DND-41 (cell line): ENCODE data around the gene FGA.

ENCODE experiments used
- ATAC-seq: fragments of 200-7000 bp; cut with Tn5 transposase; 3 replicates; pipeline ENCODE4 v1.9.1; 2021; ENCODE audit warnings: low read depth; ENCODE audit not compliant: insufficient read depth
- DNase-seq: peaks from one replicate; pipeline ENCODE4 v3.0.0-alpha.2; 2020
- H2AFZ ChIP-seq: 2 replicates; pipeline ENCODE4 v1.6.0; 2012; ENCODE audit warnings: low read depth, low read length
- H3K27ac ChIP-seq: 2 replicates; pipeline ENCODE4 v1.5.1; 2012; ENCODE audit warnings: low read length, inconsistent platforms
- H3K27me3 ChIP-seq: fragments of 200-600 bp; sonication (generic); 2 replicates; pipeline ENCODE4 v1.6.0; 2012; ENCODE audit warnings: low read length, mild to moderate bottlenecking, inconsistent platforms; ENCODE audit not compliant: insufficient read depth, poor library complexity
- H3K36me3 ChIP-seq: 2 replicates; pipeline ENCODE4 v1.5.1; 2012; ENCODE audit warnings: low read length, inconsistent platforms; ENCODE audit not compliant: insufficient read depth
- H3K4me1 ChIP-seq: 2 replicates; pipeline ENCODE4 v1.5.1; 2012; ENCODE audit warnings: mild to moderate bottlenecking, low read length; ENCODE audit not compliant: insufficient read depth
- H3K4me2 ChIP-seq: 2 replicates; pipeline ENCODE4 v1.6.0; 2012; ENCODE audit warnings: mild to moderate bottlenecking, moderate library complexity, low read length, inconsistent platforms; ENCODE audit not compliant: insufficient read depth
- H3K4me3 ChIP-seq, 2 experiments: fragments of 200-600 bp in 1 of 2; shearing (Covaris generic) in 1 of 2; 2 replicates each; pipeline ENCODE4 v1.5.1; 2012 to 2016; ENCODE audit warnings: inconsistent platforms in 2 of 2, low read length in 2 of 2, mild to moderate bottlenecking in 2 of 2, low read depth in 1 of 2, moderate library complexity in 1 of 2
- H3K79me2 ChIP-seq: 2 replicates; pipeline ENCODE4 v1.6.0; 2012; ENCODE audit warnings: low read length, inconsistent platforms; ENCODE audit not compliant: insufficient read depth
- H3K9ac ChIP-seq: 2 replicates; pipeline ENCODE4 v1.6.0; 2012; ENCODE audit warnings: low read depth, mild to moderate bottlenecking, inconsistent platforms, low read length, moderate library complexity
- H3K9me3 ChIP-seq: 2 replicates; pipeline ENCODE4 v1.5.1; 2012; ENCODE audit warnings: low read length, moderate library complexity, mild to moderate bottlenecking, inconsistent platforms; ENCODE audit not compliant: insufficient read depth, severe bottlenecking
- H4K20me1 ChIP-seq: 2 replicates; pipeline ENCODE4 v1.6.0; 2012; ENCODE audit warnings: low read length; ENCODE audit not compliant: insufficient read depth
- EZH2 ChIP-seq: IDR thresholded peaks from 3 replicates; pipeline ENCODE4 v1.6.1; 2012; ENCODE audit warnings: borderline replicate concordance, low read depth, mild to moderate bottlenecking, moderate library complexity, low read length, inconsistent platforms; ENCODE audit not compliant: severe bottlenecking
- TF ChIP-seq, protein P1 (sequence below): IDR thresholded peaks from 2 replicates; pipeline ENCODE4 v1.5.1; 2012; ENCODE audit warnings: borderline replicate concordance, low read length, moderate library complexity, mild to moderate bottlenecking; ENCODE audit not compliant: poor library complexity, severe bottlenecking; ENCODE audit errors: extremely low read depth

The FGA gene

DNA sequence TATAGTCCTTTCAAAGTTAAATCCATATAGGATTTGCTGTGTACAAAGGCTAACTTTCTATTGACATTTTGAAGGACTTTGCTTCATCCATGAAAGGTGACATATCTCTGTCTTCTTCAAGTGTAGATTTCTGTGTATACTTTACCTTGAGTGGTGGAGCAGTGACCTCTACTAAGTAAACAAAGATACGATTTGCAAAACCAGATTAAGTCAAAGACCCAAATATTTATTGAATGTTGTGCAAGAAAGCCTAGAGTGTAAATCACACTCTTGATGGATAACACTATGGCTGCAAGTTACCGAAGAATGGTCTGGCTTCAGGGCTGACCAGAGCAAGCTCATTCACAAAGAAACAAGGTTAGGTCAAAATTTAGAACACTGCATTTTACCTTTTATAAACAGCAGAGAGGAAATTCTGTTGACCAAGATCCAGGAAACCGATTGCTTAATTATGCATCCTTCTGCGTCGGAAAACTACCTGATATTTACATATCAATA is 27.3 kb upstream of the FGA start:
- Histone ChIP-seq H2AFZ (no peak overlapping the region), H3K4me3 (no peak overlapping the region), H3K27me3 (peaks cover 8% of the 10 kb centered on the region), H3K4me2 (no peak overlapping the region), H4K20me1 (no peaks in the 10 kb centered on the region), H3K36me3 (no peaks in the 10 kb centered on the region), H3K9ac (no peak overlapping the region), H3K9me3 (no peaks in the 10 kb centered on the region), H3K4me1 (no peaks in the 10 kb centered on the region), H3K79me2 (no peaks in the 10 kb centered on the region), H3K27ac (no peak overlapping the region)
- no peak for TF ChIP-seq EZH2
- TF ChIP-seq, protein P1, sequence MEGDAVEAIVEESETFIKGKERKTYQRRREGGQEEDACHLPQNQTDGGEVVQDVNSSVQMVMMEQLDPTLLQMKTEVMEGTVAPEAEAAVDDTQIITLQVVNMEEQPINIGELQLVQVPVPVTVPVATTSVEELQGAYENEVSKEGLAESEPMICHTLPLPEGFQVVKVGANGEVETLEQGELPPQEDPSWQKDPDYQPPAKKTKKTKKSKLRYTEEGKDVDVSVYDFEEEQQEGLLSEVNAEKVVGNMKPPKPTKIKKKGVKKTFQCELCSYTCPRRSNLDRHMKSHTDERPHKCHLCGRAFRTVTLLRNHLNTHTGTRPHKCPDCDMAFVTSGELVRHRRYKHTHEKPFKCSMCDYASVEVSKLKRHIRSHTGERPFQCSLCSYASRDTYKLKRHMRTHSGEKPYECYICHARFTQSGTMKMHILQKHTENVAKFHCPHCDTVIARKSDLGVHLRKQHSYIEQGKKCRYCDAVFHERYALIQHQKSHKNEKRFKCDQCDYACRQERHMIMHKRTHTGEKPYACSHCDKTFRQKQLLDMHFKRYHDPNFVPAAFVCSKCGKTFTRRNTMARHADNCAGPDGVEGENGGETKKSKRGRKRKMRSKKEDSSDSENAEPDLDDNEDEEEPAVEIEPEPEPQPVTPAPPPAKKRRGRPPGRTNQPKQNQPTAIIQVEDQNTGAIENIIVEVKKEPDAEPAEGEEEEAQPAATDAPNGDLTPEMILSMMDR = no peak
- ATAC-seq (no peak), DNase-seq (no peak)

DNA sequence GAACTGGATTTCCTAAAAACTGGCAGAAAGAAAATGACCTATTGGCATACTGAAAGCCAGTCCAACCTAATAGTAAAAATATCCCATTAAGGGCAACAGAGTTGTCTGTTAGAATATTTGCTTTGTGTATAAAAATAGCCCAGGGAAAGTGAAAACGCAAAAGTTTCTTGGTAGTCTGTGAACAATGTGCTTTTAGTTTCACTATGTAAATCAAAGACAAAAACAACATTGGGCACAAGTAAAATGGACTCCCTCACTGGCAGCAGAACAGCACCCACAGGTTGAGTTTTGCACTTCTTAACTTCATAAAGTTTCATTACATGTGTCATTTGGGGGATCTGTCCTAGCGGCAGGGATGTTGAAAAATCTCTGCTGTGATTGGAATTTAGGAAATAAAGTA is 26.2 kb upstream of the FGA start:
- Histone ChIP-seq H3K9me3 (no peaks in the 10 kb centered on the region), H3K4me3 (no peak overlapping the region), H4K20me1 (no peaks in the 10 kb centered on the region), H3K4me2 (no peak overlapping the region), H3K9ac (no peak overlapping the region), H3K79me2 (no peaks in the 10 kb centered on the region), H3K27me3 (peaks cover 8% of the 10 kb centered on the region), H3K36me3 (no peaks in the 10 kb centered on the region), H2AFZ (no peak overlapping the region), H3K27ac (no peak overlapping the region), H3K4me1 (no peaks in the 10 kb centered on the region)
- TF ChIP-seq EZH2 = no peak
- TF ChIP-seq, protein P1 = no peak
- DNase-seq (no peak), ATAC-seq (no peak)

DNA sequence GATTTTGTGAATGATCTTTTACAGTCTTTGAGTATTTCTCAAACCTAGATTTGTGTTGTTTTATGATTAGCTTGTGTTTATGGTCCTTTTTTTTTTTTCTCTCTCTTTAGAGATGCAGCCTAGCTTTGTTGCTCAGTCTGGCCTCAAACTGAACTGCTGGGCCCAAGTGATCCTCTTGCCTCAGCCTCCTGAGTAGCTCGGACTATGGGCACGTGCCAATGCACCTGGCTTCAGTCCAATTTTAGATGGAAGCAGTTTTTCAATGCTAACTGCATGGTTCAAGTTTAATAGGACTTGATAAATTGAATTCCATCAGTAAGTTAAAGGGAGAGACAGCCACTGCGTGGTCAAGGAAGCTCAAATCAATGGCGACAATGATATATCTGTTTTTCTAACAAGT is 25.7 kb upstream of the FGA start:
- H3K27ac ChIP-seq = no peak overlapping the region
- H3K79me2 ChIP-seq = no peaks in the 10 kb centered on the region
- no peaks in the 10 kb centered on the region for H3K4me1 ChIP-seq
- no peak overlapping the region for H3K9ac ChIP-seq
- no peaks in the 10 kb centered on the region for H4K20me1 ChIP-seq
- TF ChIP-seq, protein P1 = no peak
- no peak for TF ChIP-seq EZH2
- H3K9me3 ChIP-seq = no peaks in the 10 kb centered on the region
- H3K36me3 ChIP-seq = no peaks in the 10 kb centered on the region
- peaks cover 8% of the 10 kb centered on the region for H3K27me3 ChIP-seq
- no peak overlapping the region for H3K4me3 ChIP-seq
- ATAC-seq = no peak
- no peak overlapping the region for H2AFZ ChIP-seq
- no peak for DNase-seq
- no peak overlapping the region for H3K4me2 ChIP-seq

DNA sequence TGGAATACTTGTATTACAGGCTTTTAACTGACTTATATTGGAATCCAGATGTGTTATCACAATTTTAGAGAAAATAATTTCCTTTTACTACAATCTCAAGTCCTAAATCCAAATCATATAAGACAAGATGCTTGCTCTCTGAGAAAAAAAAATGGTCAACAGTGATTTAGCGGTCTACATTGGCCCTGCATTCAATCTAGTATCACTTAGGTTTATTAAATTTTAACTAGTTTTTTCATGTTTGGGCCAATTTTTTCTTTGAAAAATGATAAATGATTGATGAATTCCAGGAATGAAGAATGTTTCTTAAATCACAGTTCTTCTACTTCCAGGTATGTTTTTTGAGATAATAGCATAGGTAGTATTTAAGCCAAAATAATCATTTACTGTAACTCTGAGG is 24.7 kb upstream of the FGA start:
- Histone ChIP-seq H4K20me1 (no peaks in the 10 kb centered on the region), H3K9ac (no peak overlapping the region), H3K9me3 (no peaks in the 10 kb centered on the region), H2AFZ (no peak overlapping the region), H3K4me2 (no peak overlapping the region), H3K4me3 (no peak overlapping the region), H3K4me1 (no peaks in the 10 kb centered on the region), H3K79me2 (no peaks in the 10 kb centered on the region), H3K27ac (no peak overlapping the region), H3K36me3 (no peaks in the 10 kb centered on the region), H3K27me3 (peaks cover 7% of the 10 kb centered on the region)
- ATAC-seq (no peak), DNase-seq (no peak)
- TF ChIP-seq EZH2 = no peak
- TF ChIP-seq, protein P1 = no peak
